Measurements from ENCODE around the gene MICALL1. TPM values are rescaled to one million over a fixed set of nuclear protein-coding genes. Genes with fewer than 3 reads are reported as not detected.

Gene MICALL1, protein sequence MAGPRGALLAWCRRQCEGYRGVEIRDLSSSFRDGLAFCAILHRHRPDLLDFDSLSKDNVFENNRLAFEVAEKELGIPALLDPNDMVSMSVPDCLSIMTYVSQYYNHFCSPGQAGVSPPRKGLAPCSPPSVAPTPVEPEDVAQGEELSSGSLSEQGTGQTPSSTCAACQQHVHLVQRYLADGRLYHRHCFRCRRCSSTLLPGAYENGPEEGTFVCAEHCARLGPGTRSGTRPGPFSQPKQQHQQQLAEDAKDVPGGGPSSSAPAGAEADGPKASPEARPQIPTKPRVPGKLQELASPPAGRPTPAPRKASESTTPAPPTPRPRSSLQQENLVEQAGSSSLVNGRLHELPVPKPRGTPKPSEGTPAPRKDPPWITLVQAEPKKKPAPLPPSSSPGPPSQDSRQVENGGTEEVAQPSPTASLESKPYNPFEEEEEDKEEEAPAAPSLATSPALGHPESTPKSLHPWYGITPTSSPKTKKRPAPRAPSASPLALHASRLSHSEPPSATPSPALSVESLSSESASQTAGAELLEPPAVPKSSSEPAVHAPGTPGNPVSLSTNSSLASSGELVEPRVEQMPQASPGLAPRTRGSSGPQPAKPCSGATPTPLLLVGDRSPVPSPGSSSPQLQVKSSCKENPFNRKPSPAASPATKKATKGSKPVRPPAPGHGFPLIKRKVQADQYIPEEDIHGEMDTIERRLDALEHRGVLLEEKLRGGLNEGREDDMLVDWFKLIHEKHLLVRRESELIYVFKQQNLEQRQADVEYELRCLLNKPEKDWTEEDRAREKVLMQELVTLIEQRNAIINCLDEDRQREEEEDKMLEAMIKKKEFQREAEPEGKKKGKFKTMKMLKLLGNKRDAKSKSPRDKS
- total RNA-seq, result 22.7 and 29.1 TPM in 2 replicates

DNA sequence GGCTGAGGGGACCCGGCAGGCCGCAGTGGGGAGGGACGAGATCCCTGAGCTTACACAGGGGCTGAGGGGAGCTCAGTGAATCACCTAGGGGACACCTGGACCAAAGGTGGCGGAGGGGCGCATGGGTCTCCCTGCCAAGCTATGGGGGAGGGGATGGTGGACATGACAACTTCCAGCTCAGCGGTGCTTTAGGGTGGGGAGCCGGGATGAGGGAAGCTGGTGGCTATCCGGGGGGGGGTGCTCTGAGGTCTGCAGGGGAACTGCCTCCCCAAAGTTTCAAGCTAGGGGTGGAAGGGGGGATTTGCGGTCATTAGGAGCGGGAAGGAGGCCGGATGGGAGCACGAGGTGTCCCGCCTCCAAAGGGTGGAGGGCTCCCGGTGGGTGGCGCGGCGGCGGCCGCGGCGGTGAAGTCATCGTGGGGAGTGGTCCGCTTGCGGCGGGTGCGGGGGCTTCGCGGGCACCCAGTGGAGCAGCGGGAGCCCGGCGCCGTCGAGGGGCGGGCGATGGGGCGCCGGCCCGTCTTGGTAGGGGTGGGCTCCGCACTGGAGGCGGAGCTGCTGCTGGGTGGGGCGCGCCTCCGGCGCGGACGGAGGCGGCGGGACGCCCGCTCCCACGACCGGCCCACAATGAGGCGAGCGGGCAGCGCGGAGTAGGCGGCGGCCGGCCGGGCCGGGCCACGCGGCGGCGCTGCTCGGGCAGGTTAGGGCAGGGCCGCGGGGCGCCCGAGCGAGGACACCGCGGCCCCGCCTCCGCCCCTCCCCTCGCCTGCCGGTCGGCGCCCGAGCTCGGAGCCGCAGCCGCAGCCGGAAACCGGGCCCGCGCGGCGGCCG is at the start of gene MICALL1:
TSS of gene MICALL1 (plus strand) at position 764 of the 830 bp plus-strand sequence. CDS start 126 bp downstream, outside the sequence.
- no peaks in the 10 kb centered on the region for H3K36me3 Mint-ChIP-seq (ENCODE audit: low read depth)
- no peaks in the 10 kb centered on the region for H3K27me3 Mint-ChIP-seq (ENCODE audit: low read depth)
- H3K4me3 Mint-ChIP-seq (ENCODE audit: low read depth), result peak within 1 kb of the TSS; percentile 78
- H3K4me1 Mint-ChIP-seq (ENCODE audit: low read depth), result peaks cover 22% of the 10 kb centered on the region
- intact Hi-C loops (cut with micrococcal nuclease), result no loop called here
- peak within 1 kb of the TSS; percentile 79 for H3K27ac Mint-ChIP-seq
- H3K9me3 Mint-ChIP-seq, result no peaks in the 10 kb centered on the region
- DNase-seq (ENCODE audit: low spot score), result peak; percentile 65

DNA sequence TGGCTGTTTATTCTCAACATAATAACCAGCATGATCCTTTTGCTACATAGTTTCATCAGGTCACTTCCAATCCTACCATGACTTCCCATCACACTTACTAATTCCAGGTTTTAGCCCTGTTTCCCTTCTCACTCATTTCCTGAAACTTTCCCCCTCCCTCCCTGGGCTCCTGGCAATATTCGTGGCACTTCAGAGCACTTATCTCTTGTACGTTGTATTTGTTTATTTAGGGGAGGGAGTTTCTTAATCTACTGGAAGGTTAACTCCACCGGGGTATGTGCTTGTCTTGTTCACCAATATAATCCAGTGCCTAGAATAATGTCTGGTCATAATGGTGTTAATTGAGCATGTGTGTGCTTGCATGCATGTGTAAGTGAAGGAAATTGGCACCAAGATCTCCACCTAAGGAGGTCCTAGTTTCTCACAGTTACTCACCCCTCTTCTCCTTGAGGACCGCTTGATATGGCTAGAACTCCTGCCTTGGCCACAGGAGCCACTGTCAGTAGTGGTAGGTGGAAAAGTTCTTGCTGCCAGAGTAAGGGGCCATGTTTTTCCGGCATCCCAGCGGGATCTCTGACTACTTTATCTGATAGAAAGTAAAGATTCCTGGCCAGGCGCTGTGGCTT is 45.2 kb upstream of the MICALL1 start:
- Mint-ChIP-seq H3K4me1 (ENCODE audit: low read depth) (peaks cover 10% of the 10 kb centered on the region), H3K36me3 (ENCODE audit: low read depth) (peaks cover 76% of the 10 kb centered on the region), H3K27me3 (ENCODE audit: low read depth) (no peaks in the 10 kb centered on the region), H3K9me3 (no peaks in the 10 kb centered on the region), H3K4me3 (ENCODE audit: low read depth) (no peak overlapping the region), H3K27ac (no peak overlapping the region)
- DNase-seq (ENCODE audit: low spot score), result no peak
- intact Hi-C loops (cut with micrococcal nuclease), result no loop called here

DNA sequence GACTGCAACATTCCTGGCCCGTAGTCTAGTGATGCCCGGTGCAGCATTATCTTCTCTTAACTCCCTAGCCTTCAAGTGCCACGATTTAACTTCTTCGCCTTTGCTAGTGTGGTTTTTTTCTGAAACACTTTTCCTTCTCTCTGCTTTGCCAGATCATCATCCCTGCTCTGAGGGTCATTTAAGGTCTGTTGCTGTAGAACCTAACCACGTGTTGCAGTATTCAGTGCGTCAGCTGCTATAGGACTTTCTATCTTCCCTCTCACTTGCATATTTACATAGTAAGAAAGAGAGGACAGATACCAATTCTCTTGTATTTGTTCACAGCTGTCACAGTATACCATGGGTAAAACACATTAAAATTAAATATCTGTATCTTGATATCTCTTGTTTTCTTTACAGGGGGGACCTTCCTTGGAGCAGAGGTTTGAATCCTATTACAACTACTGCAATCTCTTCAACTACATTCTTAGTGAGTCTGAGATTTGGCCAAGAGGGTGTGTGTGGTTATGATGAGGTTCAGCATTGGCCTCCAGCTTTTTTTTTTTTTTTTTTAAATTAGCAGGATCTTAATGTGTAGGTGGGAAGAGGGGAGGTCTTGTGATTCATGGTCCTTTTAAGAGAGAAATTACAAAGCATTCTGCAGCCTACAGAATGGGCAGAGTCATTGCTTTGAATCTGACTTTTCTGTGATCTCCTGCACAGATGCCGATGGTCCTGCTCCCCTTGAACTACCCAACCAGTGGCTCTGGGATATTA is 43.3 kb upstream of the MICALL1 start:
- intact Hi-C loops (cut with micrococcal nuclease), result loop anchor here (1.0 kb wide), 1 partner anchor 45 kb away; no protein-coding TSS in a partner anchor
- H3K36me3 Mint-ChIP-seq (ENCODE audit: low read depth), result peaks cover 80% of the 10 kb centered on the region
- peaks cover 10% of the 10 kb centered on the region for H3K4me1 Mint-ChIP-seq (ENCODE audit: low read depth)
- H3K27ac Mint-ChIP-seq, result no peak overlapping the region
- H3K4me3 Mint-ChIP-seq (ENCODE audit: low read depth), result no peak overlapping the region
- H3K27me3 Mint-ChIP-seq (ENCODE audit: low read depth), result no peaks in the 10 kb centered on the region
- H3K9me3 Mint-ChIP-seq, result no peaks in the 10 kb centered on the region
- no peak for DNase-seq (ENCODE audit: low spot score)

DNA sequence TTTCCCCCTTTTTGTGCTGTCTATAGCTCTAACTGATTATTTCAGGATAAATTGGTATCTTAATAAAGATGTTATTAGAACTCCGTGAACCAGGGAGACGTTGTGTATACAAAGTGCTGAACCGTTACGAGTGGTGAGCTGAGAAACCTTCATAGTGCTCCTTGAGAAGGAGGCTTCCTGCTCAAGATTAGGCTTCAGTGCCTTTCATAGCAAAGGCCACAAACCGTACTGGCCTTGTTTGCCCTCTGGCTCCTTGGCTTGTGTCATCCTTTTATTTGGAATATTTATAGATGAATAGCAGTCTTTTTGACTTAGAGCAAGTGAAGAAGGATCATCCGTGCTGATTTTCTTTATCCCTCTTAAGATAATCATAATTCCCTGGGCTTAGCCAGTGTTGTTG is 40.6 kb upstream of the MICALL1 start:
- Mint-ChIP-seq H3K9me3 (no peaks in the 10 kb centered on the region), H3K27me3 (ENCODE audit: low read depth) (no peaks in the 10 kb centered on the region), H3K4me3 (ENCODE audit: low read depth) (no peak overlapping the region), H3K27ac (no peak overlapping the region), H3K36me3 (ENCODE audit: low read depth) (peaks cover 80% of the 10 kb centered on the region), H3K4me1 (ENCODE audit: low read depth) (peaks cover 5% of the 10 kb centered on the region)
- no peak for DNase-seq (ENCODE audit: low spot score)
- intact Hi-C loops (cut with micrococcal nuclease), result no loop called here

DNA sequence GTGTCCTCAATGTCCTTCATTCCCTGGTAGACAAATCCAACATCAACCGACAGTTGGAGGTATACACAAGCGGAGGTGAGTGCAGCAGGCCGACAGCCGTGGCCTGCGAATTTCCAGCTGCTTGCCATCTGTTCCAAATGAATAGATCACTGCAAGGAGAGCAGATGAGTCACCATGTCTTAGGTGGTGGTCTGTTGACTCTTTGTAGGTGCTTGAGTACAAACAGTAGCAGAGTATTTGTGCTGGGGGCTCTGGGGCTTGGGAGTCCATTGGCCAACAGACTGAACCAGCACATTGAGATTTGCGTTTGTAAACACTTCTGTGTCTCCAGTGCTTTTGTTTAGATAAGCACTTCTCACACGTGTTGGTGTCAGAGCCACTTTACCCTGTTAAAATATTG is 35.8 kb upstream of the MICALL1 start:
- H3K27ac Mint-ChIP-seq, result no peak overlapping the region
- no peak for DNase-seq (ENCODE audit: low spot score)
- H3K27me3 Mint-ChIP-seq (ENCODE audit: low read depth), result no peaks in the 10 kb centered on the region
- H3K4me3 Mint-ChIP-seq (ENCODE audit: low read depth), result no peak overlapping the region
- intact Hi-C loops (cut with micrococcal nuclease), result no loop called here
- no peaks in the 10 kb centered on the region for H3K4me1 Mint-ChIP-seq (ENCODE audit: low read depth)
- H3K36me3 Mint-ChIP-seq (ENCODE audit: low read depth), result peaks cover 69% of the 10 kb centered on the region
- no peaks in the 10 kb centered on the region for H3K9me3 Mint-ChIP-seq

DNA sequence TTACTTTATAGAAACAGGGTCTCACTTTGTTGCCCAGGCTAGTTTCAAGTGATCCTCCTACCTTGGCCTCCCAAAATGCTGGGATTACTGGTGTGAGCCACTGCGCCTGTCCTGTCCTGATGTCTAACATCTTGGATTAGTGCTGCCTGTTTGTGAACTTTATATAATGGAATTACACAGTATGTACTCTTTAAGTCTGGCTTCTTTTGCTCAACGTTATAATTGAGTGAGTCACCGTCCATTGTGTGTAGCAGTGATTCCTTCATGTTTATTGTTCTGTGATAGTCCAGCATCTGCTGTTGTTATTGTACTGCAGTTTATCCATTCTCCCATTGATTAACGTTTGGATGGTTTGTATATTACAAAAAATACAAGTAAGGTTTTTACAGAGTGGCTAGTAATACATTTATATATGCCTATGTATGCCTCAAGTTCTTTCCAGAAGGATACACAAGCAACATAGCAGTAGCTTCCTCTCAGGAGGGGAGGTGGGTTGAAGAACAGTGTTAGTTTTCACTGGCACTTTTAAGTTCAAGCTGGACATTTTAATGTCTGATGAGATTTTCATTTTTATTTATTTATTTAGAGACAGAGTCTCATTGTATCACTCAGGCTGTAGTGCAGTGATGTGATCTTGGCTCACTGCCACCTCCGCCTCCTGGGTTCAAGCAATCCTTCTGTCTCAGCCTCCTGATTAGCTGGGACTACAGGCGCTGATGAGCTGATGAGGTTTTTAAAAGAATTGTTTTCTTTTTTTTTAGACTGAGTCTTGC is 25.2 kb upstream of the MICALL1 start:
- intact Hi-C loops (cut with micrococcal nuclease), result no loop called here
- no peak overlapping the region for H3K27ac Mint-ChIP-seq
- H3K4me3 Mint-ChIP-seq (ENCODE audit: low read depth), result no peak overlapping the region

DNA sequence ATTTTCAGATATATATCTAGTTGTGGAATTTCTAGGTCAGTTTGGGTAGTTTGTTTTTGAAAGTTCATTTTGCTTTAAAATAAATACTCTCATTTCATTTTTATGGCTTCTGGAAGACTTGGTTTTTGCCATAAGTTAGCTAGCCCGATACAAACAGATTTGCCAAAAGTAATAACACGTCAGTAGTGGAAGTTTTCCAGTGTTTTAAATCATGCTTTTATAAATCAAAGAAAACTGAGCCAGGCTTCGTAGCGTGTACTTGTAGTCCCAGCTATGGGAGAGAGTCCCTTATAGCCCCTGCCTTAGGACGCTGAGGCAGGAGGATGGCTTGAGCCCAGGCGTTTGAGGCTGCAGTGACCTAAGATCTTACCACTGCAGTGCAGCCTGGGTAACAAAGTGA is 21.7 kb upstream of the MICALL1 start:
- Mint-ChIP-seq H3K4me1 (ENCODE audit: low read depth) (peaks cover 1% of the 10 kb centered on the region), H3K27me3 (ENCODE audit: low read depth) (no peaks in the 10 kb centered on the region), H3K36me3 (ENCODE audit: low read depth) (peaks cover 52% of the 10 kb centered on the region), H3K27ac (no peak overlapping the region), H3K4me3 (ENCODE audit: low read depth) (no peak overlapping the region), H3K9me3 (no peaks in the 10 kb centered on the region)
- DNase-seq (ENCODE audit: low spot score), result no peak
- intact Hi-C loops (cut with micrococcal nuclease), result no loop called here

More for the DNA sequence above, 25.2 kb upstream of the MICALL1 start:
- DNase-seq (ENCODE audit: low spot score), result no peak
- Mint-ChIP-seq H3K36me3 (ENCODE audit: low read depth) (peaks cover 57% of the 10 kb centered on the region), H3K9me3 (no peaks in the 10 kb centered on the region), H3K4me1 (ENCODE audit: low read depth) (peaks cover 1% of the 10 kb centered on the region), H3K27me3 (ENCODE audit: low read depth) (no peaks in the 10 kb centered on the region)

DNA sequence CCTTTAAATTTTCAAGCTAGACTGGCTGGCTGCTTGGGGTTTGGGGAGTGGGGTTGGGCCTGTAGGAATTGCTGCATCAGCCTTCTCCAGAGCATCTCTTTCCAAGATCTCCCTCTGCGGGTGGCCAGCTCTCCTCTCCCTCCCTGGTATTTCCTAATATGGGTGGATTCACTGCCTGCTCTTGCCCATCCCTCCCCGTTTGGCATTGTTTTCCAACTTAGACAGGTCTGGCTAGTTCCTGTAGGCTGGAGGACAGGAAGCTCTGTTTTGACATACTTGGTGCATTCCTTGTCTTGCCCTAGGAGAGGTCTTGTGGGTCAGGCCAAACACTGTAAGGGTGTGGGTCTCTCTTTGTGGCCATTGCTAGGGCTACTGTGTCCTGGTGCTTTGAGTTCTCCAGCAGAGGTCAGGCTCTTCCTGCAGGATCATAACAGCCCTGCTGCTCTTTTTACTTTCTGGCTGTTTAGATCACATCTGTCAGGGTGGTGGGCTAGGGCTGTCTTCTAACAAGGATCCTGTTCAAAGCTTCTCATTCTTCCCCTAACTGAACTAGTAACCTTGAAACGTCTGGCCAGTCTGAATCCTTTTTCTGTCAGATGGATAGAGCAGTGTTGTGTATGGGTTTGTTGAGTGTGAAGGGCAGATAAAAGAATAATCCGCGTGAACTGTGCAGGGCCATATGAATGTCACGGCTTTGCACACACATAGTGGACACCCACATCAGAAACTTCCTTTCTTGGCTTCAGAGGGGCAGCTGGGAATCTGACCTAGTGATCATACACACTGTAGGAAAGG is 18.3 kb upstream of the MICALL1 start:
- H3K9me3 Mint-ChIP-seq, result no peaks in the 10 kb centered on the region
- H3K27me3 Mint-ChIP-seq (ENCODE audit: low read depth), result no peaks in the 10 kb centered on the region
- no peak overlapping the region for H3K4me3 Mint-ChIP-seq (ENCODE audit: low read depth)
- no peak for DNase-seq (ENCODE audit: low spot score)
- peaks cover 55% of the 10 kb centered on the region for H3K36me3 Mint-ChIP-seq (ENCODE audit: low read depth)
- intact Hi-C loops (cut with micrococcal nuclease), result no loop called here
- no peak overlapping the region for H3K27ac Mint-ChIP-seq
- peaks cover 1% of the 10 kb centered on the region for H3K4me1 Mint-ChIP-seq (ENCODE audit: low read depth)

DNA sequence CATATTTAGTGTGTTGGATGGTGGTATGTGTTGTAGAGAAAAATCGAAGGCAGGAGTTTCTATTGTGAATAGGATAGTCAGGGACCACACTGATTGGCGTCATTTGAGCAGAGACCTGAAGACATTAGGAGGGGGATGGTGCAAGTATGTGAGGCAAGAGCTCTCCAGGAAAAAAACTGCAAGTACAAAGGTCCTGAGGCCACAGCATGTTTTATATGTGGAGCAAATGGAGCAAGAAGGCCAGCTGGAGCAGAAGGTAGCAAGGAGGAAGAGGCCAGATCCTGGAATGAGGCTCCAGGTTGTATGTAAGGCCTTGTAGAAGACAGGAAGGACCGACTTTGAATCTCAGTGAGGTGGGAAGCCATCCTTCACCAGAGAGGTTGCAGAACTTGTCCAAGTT is 14.2 kb upstream of the MICALL1 start:
- H3K27me3 Mint-ChIP-seq (ENCODE audit: low read depth), result no peaks in the 10 kb centered on the region
- peaks cover 38% of the 10 kb centered on the region for H3K36me3 Mint-ChIP-seq (ENCODE audit: low read depth)
- H3K4me1 Mint-ChIP-seq (ENCODE audit: low read depth), result peaks cover 14% of the 10 kb centered on the region
- H3K27ac Mint-ChIP-seq, result no peak overlapping the region
- no peaks in the 10 kb centered on the region for H3K9me3 Mint-ChIP-seq
- H3K4me3 Mint-ChIP-seq (ENCODE audit: low read depth), result no peak overlapping the region
- intact Hi-C loops (cut with micrococcal nuclease), result no loop called here
- no peak for DNase-seq (ENCODE audit: low spot score)

DNA sequence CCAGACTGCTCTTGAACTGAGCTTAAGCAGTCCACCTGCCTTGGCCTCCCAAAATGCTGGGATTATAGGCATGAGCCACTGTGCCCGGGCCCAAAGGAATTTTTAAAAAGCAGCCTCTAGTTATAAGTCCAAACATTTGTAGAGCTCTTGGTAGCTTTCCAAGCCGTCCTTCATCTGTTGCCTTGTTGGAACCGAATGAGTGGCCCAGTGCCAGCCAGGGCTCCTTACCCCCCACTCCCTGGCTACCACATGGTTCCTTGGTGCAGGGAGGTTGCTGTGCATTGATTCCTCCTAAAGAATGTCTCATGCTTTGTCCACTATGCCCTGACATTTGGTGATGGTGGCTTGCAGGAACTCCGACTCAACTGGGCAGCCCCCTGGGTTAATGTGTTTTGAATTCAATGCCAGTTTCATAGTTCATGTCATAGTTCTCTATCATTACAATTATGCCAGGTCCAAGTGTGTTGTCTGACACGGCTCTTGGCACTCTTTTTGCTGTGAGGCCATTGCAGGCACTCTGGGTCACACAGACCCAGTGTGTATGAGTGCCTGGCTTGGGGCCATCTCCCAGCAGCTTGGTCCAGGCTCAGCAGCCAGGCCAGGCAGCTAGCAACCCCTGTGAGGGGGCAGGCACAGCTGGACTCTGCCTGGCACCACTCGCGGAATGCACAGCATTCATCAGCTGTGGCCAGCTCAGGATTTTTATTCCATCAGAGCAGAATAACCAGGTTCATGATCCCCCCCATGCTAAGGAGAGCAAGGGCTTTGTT is 13.3 kb upstream of the MICALL1 start:
- no peak overlapping the region for H3K27ac Mint-ChIP-seq
- H3K4me3 Mint-ChIP-seq (ENCODE audit: low read depth), result no peak overlapping the region
- intact Hi-C loops (cut with micrococcal nuclease), result no loop called here
- no peaks in the 10 kb centered on the region for H3K9me3 Mint-ChIP-seq
- peaks cover 16% of the 10 kb centered on the region for H3K4me1 Mint-ChIP-seq (ENCODE audit: low read depth)
- no peaks in the 10 kb centered on the region for H3K27me3 Mint-ChIP-seq (ENCODE audit: low read depth)
- H3K36me3 Mint-ChIP-seq (ENCODE audit: low read depth), result peaks cover 32% of the 10 kb centered on the region
- no peak for DNase-seq (ENCODE audit: low spot score)

All from activated T-helper 2 cell treated with anti-CD3 and anti-CD28 coated beads, Interferon-gamma antibody, Interleukin-2, Interleukin-4, amounts not matched to agents 10 μg/mL and 5 μg/mL and 100 μg/mL, durations not matched to agents 14 hours and 24 hours and 36 hours (primary cell).